Stimulated activated memory B cell treated with anti-CD40 and anti-IgM and Interleukin-4, amounts not matched to agents 10 μg/mL and 1 μg/mL and 100 μg/mL, for 72 hours (primary cell): ENCODE measurements around the gene GATA1.

ENCODE experiments used
- ATAC-seq: fragments of 150-1000 bp; cut with Tn5 transposase; 2 replicates; pipeline ENCODE4 v1.10.0; 2021
- H3K27ac Mint-ChIP-seq: one replicate; pipeline ENCODE4 v1.8.0; 2022; ENCODE audit warnings: mild to moderate bottlenecking, mixed read lengths
- H3K27me3 Mint-ChIP-seq: one replicate; pipeline ENCODE4 v1.8.0; 2022; ENCODE audit warnings: mixed read lengths
- H3K36me3 Mint-ChIP-seq: one replicate; pipeline ENCODE4 v1.8.0; 2022; ENCODE audit warnings: mixed read lengths
- H3K4me1 Mint-ChIP-seq: one replicate; pipeline ENCODE4 v1.8.0; 2022; ENCODE audit warnings: mixed read lengths
- H3K4me3 Mint-ChIP-seq: one replicate; pipeline ENCODE4 v1.8.0; 2022; ENCODE audit warnings: mild to moderate bottlenecking, moderate library complexity, mixed read lengths
- H3K9me3 Mint-ChIP-seq: one replicate; pipeline ENCODE4 v1.8.0; 2022; ENCODE audit warnings: mixed read lengths

The GATA1 gene

DNA sequence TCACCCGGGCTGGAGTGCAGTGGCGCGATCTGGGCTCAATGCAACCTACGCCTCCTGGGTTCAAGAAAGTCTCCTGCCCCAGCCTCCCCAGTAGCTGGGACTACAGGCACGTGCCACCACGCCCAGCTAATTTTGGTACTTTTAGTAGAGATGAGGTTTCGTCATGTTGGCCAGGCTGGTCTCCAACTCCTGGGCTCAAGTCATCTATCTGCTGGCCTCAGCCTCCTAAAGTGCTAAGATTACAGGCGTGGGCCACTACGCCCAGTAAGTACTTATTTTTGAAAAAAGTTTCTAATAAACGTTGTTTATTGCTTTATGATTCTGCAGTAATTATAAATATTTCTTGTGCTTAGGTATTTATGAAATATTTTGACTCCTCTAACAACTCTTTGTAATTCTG is 53.3 kb downstream of the GATA1 start:
- H3K27ac Mint-ChIP-seq = no peak overlapping the region
- no peaks in the 10 kb centered on the region for H3K9me3 Mint-ChIP-seq
- no peak overlapping the region for H3K4me3 Mint-ChIP-seq
- no peak for ATAC-seq
- no peaks in the 10 kb centered on the region for H3K36me3 Mint-ChIP-seq
- H3K4me1 Mint-ChIP-seq = peaks cover 3% of the 10 kb centered on the region
- H3K27me3 Mint-ChIP-seq = peaks cover 26% of the 10 kb centered on the region
